NCI-H1105 (cell line): ENCODE results near the gene SERPINE3.

Experiments
- DNase-seq: peaks from one replicate; lab custom pipeline; 2025; lab: John Stamatoyannopoulos, UW

The SERPINE3 gene

DNA sequence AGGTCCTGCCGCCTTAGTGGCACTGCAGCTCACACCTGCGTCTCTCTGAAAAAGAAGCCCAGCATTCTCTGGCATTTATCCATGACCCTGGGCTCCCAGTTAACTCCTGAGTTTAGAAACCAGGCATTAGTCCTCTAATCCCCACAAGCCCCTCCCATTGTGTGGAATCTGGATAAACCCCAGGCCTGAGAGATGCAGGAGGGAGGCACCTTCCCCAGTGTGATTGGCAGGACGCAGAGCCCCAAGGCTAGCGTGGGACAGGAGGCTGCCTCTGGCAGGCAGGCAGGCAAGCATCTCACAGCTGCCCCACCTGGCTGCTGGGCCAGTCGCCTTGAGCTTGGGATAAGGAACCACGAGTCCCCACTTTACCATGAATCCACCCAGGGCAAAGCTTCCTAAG, 11.0 kb upstream of the SERPINE3 start:
- no peak for DNase-seq

- DNase-seq, result no peak
These were observed 9.9 kb upstream of the SERPINE3 start for GRCh38 chr13:51329606-51330005.

GRCh38 chr13:51330791-51331190, 8.7 kb upstream of the SERPINE3 start:
- no peak for DNase-seq

- no peak for DNase-seq
These were observed 8.1 kb upstream of the SERPINE3 start for GRCh38 chr13:51331354-51331861.

GRCh38 chr13:51332566-51333361, 6.7 kb upstream of the SERPINE3 start:
- DNase-seq, result no peak

- no peak for DNase-seq
These were observed 6.1 kb upstream of the SERPINE3 start for GRCh38 chr13:51333421-51333820.

GRCh38 chr13:51333826-51334225, 5.7 kb upstream of the SERPINE3 start:
- DNase-seq, result no peak

DNA sequence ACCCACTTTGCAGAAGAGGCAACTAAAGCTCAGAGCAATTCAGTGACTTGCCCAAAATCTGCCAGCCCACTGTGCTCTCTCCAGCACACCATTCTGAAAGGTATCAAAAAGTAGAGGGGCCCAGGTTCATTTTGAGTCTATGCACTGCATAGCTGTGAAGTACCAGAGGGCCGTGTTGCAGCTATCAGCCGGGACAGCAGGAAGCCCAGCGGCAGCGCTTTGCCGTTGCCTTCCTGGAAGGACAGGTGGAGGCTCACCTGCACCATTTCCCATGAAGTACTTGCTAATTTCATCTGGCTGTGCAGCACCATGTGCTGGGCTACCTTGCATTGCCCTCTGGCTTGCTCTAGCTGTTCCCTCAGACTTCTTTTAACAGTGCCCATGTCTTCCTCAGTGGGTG, 2.7 kb upstream of the SERPINE3 start:
- no peak for DNase-seq

GRCh38 chr13:51339952-51340732, 651 bp downstream of the SERPINE3 start:
- no peak for DNase-seq

DNA sequence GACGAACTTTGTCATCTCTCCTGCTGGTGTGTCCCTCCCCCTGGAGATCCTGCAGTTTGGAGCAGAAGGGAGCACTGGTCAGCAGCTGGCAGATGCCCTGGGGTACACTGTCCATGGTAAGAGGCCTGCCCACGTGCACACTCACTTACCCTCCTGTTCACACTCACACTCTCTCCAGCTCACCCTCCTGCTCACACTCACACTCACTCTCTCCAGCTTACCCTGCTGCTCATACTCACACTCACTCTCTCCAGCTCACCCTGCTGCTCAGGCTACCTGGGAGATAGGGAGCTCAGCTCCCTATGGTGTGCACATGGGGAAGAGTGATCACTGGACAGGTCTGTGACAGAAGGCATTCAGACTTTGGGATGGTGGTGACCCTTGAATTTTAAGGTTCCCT, 1.7 kb downstream of the SERPINE3 start:
- DNase-seq, result no peak

- no peak for DNase-seq
These were observed 2.3 kb downstream of the SERPINE3 start for GRCh38 chr13:51341791-51342190.

DNA sequence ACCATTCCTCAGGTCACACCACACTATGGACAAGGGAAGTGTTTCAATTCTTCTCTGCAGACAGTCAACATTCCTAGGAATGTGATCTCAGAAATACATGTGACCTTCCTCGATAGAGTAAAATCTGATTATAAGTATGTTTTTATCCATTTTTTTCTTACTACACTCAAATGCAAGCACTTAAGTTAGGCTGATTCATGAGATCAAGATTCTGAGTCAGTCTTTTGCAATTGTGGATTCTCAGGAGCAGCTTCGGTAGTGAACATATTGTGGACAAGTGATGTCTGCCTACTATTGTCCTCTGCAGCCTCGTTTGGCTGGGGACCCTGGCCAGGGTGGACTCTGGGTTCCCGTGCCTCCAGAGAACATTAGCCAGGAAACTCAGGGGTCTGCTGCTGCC, 3.2 kb downstream of the SERPINE3 start:
- DNase-seq, result no peak

DNA sequence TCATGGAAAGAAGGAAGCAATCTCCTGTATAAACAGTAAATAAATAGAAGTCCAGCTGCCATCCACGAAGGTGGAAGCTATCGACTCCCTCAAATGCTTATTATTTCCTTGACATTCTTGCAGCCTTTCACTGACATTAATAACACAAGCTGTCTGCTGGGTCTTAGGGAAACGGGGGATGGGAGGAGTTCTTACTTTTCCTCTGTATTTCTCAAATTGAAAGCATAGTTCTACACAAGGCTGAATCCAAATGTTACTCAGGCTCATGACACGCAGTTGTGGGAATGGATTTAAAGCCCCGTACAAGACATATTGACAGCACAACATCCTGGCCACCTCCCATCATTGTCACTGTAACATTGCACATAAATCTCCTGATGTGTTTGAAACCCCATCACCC, 4.0 kb downstream of the SERPINE3 start:
- no peak for DNase-seq

- DNase-seq, result no peak
These were observed 6.9 kb downstream of the SERPINE3 start for GRCh38 chr13:51346397-51346796.

DNA sequence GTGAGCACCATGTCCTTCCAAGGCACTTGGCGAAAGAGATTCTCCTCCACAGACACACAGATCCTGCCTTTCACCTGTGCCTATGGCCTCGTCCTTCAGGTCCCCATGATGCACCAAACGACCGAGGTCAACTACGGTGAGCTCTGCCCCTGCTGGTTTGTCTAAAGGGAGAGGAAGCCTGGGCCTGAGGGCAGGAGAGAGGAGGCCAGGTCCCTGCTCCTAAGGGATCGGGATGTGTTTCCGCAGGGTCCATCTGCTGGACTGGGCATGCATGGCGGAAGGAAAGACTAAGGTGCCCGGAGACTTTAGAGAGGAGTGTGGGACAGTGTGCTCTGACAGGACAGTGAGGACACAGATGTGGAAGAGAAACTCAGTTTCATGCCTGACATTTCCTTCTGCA, 7.6 kb downstream of the SERPINE3 start:
- no peak for DNase-seq

GRCh38 chr13:51348069-51348967, 8.8 kb downstream of the SERPINE3 start:
- no peak for DNase-seq

DNA sequence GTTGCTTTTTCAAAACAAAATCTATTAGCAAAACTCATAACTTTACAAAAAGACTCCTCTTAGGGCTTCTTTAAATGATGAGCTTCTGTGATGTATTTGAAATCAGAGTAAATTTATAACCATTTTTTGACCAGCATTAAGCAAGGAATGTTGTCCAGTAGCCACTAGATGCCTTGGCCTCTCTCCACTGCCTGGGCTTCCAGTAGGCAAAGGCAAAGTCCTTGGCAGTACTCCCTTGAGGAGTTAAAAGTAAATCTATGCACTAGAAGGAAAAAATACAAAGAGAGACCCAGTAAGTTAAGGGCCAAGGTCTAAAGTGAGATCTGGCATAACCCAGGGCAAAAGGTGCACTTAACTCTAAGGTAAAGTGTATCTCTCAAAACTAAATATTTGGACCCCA, 9.5 kb downstream of the SERPINE3 start:
- no peak for DNase-seq

- no peak for DNase-seq
These were observed 15.7 kb downstream of the SERPINE3 start for GRCh38 chr13:51355217-51355616.

DNA sequence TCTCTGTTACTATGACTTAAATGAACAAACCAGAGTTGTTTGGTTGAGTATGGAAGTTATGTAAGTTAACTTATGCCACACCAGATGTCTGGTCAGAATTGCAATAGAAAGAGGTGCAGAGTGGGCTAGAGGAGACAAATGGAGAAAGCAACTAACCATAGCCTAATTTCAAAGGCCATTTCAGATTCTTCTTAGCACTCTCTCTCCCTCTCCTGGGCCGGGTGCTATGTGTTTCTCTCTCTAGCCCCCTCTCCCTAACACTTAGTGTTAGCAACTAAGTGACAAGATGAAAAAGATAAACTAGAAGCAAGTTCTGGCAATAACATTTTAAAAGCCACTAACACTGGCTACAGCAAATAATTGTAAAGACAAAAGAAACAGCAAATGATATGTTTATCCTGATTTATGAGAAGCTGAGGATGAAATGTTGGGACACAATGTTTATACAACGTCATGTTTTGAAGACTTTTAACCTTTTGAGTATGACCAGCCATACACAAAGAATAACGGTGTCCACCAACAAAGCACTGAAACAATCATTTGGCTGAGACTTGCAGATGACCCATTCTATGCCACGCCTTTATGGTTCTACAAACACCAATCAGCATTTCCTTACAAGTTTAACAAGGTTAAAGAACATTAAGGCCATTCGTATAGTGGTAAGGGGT, 18.6 kb downstream of the SERPINE3 start:
- DNase-seq, result no peak

DNA sequence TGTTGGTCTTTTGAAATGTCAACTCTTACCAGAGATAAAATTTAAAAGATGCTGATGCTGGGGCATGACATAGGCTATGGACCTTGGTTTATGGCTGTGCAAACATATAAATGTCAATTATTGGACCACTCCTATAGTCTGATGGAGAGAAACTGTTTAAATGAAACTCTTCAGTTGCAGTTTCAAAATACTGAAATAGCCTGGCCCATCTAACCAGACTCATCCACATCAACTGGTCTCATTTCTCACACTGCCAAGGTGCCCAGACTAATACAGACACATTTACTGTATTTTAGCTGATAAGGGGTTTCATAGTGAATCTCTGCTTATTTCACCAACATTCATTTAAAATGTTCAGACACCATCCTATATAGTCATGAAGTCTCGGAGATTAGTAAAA, 19.9 kb downstream of the SERPINE3 start:
- DNase-seq, result no peak

- DNase-seq, result no peak
These were observed 21.0 kb downstream of the SERPINE3 start for GRCh38 chr13:51360489-51360888.

DNA sequence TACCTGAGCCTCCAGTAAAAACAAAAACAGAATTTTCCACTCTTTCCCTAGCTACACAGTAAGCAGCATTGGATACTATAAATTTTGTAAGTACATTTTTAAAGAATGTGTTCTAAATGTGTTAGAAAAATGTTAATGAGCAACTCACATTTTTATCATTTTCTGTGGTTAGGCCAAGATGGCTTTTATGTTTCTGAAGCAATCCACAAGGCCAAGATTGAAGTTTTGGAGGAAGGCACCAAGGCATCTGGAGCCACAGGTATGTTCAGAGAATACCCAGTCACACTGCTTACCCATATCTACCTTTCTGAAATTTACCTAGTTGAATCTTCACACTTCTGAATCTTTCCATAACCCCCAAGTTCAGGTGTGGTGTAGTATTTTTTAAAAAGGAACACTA, 21.6 kb downstream of the SERPINE3 start:
- no peak for DNase-seq
